Mesothelial cell of epicardium (in vitro differentiated cells): ENCODE measurements around the gene GAK. TPM values are rescaled to one million over a fixed set of nuclear protein-coding genes. Genes with fewer than 3 reads are reported as not detected.

ENCODE experiments used
- DNase-seq, 2 experiments: peaks; one replicate each; pipeline ENCODE4 v3.0.0; 2021; ENCODE audit warnings: low spot score in 2 of 2; ENCODE audit not compliant: unreplicated experiment in 2 of 2
- H3K27ac Mint-ChIP-seq: 2 replicates; pipeline ENCODE4 v1.8.0; 2021; ENCODE audit warnings: mixed read lengths
- H3K27me3 Mint-ChIP-seq: 2 replicates; pipeline ENCODE4 v1.8.0; 2021; ENCODE audit warnings: low read depth, mixed read lengths
- H3K36me3 Mint-ChIP-seq: 2 replicates; pipeline ENCODE4 v1.8.0; 2021; ENCODE audit warnings: mixed read lengths
- H3K4me1 Mint-ChIP-seq: 2 replicates; pipeline ENCODE4 v1.8.0; 2021; ENCODE audit warnings: mixed read lengths
- H3K4me3 Mint-ChIP-seq: 2 replicates; pipeline ENCODE4 v1.8.0; 2021; ENCODE audit warnings: mild to moderate bottlenecking, moderate library complexity, mixed read lengths
- H3K9me3 Mint-ChIP-seq: 2 replicates; pipeline ENCODE4 v1.8.0; 2021; ENCODE audit warnings: mixed read lengths
- total RNA-seq: library from RNA; stranded (reverse); gene quantifications from 3 replicates; pipeline ENCODE4 v1.2.1, GENCODE V29; 2021
- TF ChIP-seq, protein P1 (sequence below): fragments of 200-600 bp; sonication (generic); IDR thresholded peaks from one replicate; pipeline ENCODE4 v1.5.0; 2021; ENCODE audit warnings: antibody characterized with exemption; ENCODE audit not compliant: unreplicated experiment

The GAK gene
- total RNA-seq, 1 donor from 2014 or later = 114 TPM

DNA sequence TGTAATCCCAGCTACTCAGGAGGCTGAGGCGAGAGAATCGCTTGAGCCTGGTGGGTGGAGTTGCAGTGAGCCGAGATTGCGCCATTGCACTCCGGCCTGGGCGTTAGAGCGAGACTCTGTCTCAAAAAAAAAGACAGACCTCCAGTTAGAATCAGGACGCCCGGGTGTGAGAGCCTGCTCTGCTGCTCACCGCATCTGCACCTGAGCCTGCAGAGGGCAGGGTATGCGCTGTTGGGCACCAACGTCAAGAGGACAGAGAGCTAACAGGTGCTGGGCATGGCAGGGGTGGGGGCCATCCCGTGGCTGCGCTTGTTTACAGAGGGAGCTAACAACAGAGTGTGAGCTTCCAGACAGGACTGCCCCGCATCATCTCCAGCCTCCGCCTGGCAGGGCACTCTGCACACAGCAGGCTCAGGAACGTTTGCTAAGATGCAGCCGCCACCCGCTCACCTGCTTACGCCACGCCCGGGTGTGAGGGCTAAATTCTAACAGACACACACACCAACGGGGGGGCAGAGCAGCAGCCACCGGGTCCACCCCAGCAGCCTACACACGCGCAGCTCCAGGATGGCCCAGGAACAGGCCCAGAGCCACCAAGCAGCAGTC is 56.2 kb downstream of the GAK start:
- H3K9me3 Mint-ChIP-seq = no peaks in the 10 kb centered on the region

DNA sequence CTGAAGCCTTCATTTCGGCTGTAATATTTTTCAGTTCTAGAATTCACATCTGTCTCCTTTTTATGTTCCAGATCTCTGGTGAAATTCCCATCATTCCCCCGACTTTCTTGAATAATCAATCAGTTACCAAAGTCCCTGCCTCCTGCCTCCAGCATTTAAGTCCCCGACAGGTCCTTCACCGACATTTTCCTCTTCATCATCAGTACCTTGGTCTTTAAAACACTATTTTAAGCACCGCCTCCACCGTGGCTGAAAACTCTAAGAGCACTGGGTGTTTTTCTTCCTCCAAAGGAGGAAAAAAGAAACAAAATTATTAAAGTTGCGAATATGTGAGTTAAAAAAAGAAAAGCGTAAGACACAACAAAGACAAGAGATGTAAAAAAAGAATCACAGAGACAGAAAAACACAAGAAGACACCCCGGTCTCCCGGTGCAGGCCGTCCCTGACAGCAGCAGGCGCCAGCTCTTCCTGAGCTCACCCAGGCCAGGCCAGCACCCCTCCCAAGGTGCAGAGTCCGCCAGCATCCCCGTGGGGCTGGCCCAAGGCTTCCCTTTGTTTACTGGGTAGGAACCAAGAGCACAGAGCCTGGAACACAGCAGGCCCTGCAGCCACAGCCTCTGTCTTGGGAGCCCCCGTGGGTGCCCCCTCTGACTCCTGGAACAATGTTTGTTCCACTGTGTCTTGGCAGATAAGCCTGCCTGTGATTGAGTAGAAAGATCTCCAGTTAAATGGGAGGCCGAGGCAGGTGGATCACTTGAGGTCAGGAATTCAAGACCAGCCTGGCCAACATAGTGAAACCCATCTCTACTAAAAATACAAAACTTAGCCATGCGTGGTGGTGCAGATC is 56.9 kb downstream of the GAK start:
- no peak for DNase-seq
- H3K9me3 Mint-ChIP-seq = no peaks in the 10 kb centered on the region
- TF ChIP-seq, protein P1, sequence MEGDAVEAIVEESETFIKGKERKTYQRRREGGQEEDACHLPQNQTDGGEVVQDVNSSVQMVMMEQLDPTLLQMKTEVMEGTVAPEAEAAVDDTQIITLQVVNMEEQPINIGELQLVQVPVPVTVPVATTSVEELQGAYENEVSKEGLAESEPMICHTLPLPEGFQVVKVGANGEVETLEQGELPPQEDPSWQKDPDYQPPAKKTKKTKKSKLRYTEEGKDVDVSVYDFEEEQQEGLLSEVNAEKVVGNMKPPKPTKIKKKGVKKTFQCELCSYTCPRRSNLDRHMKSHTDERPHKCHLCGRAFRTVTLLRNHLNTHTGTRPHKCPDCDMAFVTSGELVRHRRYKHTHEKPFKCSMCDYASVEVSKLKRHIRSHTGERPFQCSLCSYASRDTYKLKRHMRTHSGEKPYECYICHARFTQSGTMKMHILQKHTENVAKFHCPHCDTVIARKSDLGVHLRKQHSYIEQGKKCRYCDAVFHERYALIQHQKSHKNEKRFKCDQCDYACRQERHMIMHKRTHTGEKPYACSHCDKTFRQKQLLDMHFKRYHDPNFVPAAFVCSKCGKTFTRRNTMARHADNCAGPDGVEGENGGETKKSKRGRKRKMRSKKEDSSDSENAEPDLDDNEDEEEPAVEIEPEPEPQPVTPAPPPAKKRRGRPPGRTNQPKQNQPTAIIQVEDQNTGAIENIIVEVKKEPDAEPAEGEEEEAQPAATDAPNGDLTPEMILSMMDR = no peak
- H3K27ac Mint-ChIP-seq = no peak overlapping the region
- H3K4me3 Mint-ChIP-seq = no peak overlapping the region
- H3K27me3 Mint-ChIP-seq = no peaks in the 10 kb centered on the region
- H3K4me1 Mint-ChIP-seq = no peaks in the 10 kb centered on the region
- peaks cover 43% of the 10 kb centered on the region for H3K36me3 Mint-ChIP-seq

More for the DNA sequence above, 56.2 kb downstream of the GAK start:
- Mint-ChIP-seq H3K27ac (no peak overlapping the region), H3K4me1 (no peaks in the 10 kb centered on the region), H3K36me3 (peaks cover 42% of the 10 kb centered on the region), H3K4me3 (no peak overlapping the region), H3K27me3 (no peaks in the 10 kb centered on the region)
- DNase-seq = no peak
- TF ChIP-seq, protein P1 = no peak

DNA sequence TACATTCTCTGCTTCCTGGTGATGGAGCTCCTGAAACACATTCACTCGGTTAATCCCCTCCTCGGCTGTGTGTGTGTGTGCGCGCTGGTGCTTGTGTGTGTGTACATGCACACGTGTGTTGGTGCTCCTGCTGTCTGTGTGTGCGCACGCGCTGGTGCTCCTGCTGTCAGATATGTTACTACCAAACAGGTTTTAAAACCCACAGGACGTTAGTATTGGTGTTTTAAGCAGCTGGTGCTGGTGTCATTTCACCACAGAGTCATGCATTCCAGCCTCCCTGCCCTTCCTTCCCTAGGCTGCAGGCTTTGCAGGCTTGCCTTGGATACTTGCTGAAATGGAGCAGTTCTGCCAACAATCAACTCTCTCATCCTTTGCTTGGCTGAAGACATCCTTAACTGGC is 58.1 kb downstream of the GAK start:
- H3K4me1 Mint-ChIP-seq = no peaks in the 10 kb centered on the region
- no peaks in the 10 kb centered on the region for H3K9me3 Mint-ChIP-seq
- TF ChIP-seq, protein P1 = no peak
- DNase-seq = no peak
- H3K4me3 Mint-ChIP-seq = no peak overlapping the region
- no peaks in the 10 kb centered on the region for H3K27me3 Mint-ChIP-seq
- peaks cover 41% of the 10 kb centered on the region for H3K36me3 Mint-ChIP-seq
- no peak overlapping the region for H3K27ac Mint-ChIP-seq

DNA sequence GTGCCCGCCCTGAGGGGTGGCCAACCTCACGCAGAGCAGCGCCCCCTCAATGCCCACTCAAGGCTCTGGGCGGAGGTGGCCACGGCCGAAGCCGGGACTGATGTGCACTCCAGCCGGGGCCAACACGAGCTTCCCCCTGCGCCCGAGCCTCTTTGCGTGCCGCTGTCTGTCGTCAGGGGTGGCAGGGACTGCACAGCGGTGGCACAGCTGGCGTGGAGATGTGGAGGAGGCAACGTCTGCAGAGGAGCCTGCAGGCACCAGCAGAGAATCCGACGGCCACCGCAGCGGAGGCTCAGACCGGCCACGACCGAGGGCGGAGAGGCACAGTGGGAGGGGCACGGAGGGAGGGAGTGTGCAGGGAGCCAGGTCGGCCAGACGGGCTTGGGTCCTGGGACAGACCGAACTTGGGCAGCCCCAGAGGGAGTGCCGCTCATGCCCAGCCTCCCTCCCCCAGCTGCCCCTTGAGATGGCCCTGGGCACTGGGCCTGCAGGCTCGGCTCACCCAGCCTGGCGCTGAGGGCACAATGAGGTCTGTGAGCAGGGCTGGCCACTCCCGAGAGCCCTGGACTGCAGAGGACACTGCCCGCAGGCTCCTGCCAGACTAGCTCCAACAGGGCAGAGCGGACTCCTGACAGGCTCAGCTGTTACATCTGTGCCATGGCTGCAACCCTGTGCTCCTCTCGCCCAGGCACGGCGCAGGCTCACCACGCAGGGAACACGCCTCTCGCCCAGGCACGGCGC is 59.7 kb downstream of the GAK start:
- no peaks in the 10 kb centered on the region for H3K4me1 Mint-ChIP-seq

DNA sequence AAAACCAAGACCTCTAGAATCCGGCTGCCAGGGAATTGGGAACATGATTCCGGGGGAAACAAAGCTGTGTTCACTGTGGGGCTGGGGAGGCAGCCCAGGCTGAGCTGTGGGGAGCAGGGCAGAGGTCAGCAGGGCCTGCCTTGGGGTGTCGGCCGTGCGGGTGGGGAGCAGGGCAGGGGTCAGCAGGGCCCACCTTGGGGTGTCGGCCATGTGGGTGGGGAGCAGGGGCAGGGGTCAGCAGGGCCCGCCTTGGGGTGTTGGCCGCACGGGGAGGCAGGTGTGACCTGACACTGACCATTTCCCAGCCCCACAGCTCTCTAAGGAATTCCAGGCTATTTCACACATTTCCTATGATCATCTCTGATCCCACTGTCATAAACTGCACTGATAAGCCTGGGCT is 60.6 kb downstream of the GAK start:
- Mint-ChIP-seq H3K27me3 (no peaks in the 10 kb centered on the region), H3K4me1 (no peaks in the 10 kb centered on the region), H3K4me3 (no peak overlapping the region), H3K36me3 (peaks cover 33% of the 10 kb centered on the region), H3K9me3 (no peaks in the 10 kb centered on the region), H3K27ac (no peak overlapping the region)
- TF ChIP-seq, protein P1 = no peak
- DNase-seq = no peak

More for the DNA sequence above, 59.7 kb downstream of the GAK start:
- H3K27ac Mint-ChIP-seq = no peak overlapping the region
- no peak overlapping the region for H3K4me3 Mint-ChIP-seq
- no peaks in the 10 kb centered on the region for H3K9me3 Mint-ChIP-seq
- DNase-seq = no peak
- TF ChIP-seq, protein P1 = no peak
- no peaks in the 10 kb centered on the region for H3K27me3 Mint-ChIP-seq
- peaks cover 37% of the 10 kb centered on the region for H3K36me3 Mint-ChIP-seq
